Measurements from ENCODE around the gene NDUFB1.

GRCh38 chr14:92143962-92144361, 22.5 kb upstream of the NDUFB1 start:
- TF ChIP-seq GATA2 (IDR thresholded peaks at IDR 0.05; ENCODE audit: low read depth, low read length) = no peak
- no peak for TF ChIP-seq GATA3 (IDR thresholded peaks at IDR 0.05; ENCODE audit: low read depth, low read length)

All from SH-SY5Y (cell line).